H9 (cell line): ENCODE results near the gene B9D2. TPM values are rescaled to one million over a fixed set of nuclear protein-coding genes. Genes with fewer than 3 reads are reported as not detected.

ENCODE experiments used
- DNase-seq: peaks from one replicate; pipeline ENCODE4 v3.0.0-alpha.2; 2017
- H2AFZ ChIP-seq: one replicate; pipeline ENCODE4 v1.6.1; 2013; ENCODE audit warnings: mild to moderate bottlenecking, low read length, control low read depth, moderate library complexity
- H2AK5ac ChIP-seq: 2 replicates; pipeline ENCODE4 v1.6.1; 2013; ENCODE audit warnings: low read length, control low read depth, mixed read lengths; ENCODE audit not compliant: insufficient read length
- H2BK120ac ChIP-seq: one replicate; pipeline ENCODE4 v1.6.1; 2013; ENCODE audit warnings: low read depth, mild to moderate bottlenecking, low read length, control low read depth, inconsistent platforms; ENCODE audit not compliant: poor library complexity, severe bottlenecking
- H2BK12ac ChIP-seq: 2 replicates; pipeline ENCODE4 v1.6.1; 2013; ENCODE audit warnings: low read length, control low read depth, mixed read lengths, low read depth; ENCODE audit not compliant: insufficient read length
- H2BK15ac ChIP-seq: 2 replicates; pipeline ENCODE4 v1.6.1; 2013; ENCODE audit warnings: low read depth, low read length, control low read depth
- H2BK20ac ChIP-seq: one replicate; pipeline ENCODE4 v1.6.1; 2013; ENCODE audit warnings: low read depth, mild to moderate bottlenecking, low read length, control low read depth, inconsistent platforms; ENCODE audit not compliant: poor library complexity, severe bottlenecking
- H2BK5ac ChIP-seq: 2 replicates; pipeline ENCODE4 v1.6.1; 2013; ENCODE audit warnings: low read length, control low read depth, mixed read lengths; ENCODE audit not compliant: insufficient read length
- H3K14ac ChIP-seq: 2 replicates; pipeline ENCODE4 v1.6.1; 2013; ENCODE audit warnings: low read length, control low read depth; ENCODE audit not compliant: insufficient read depth
- H3K18ac ChIP-seq: 2 replicates; pipeline ENCODE4 v1.6.1; 2013; ENCODE audit warnings: low read depth, mild to moderate bottlenecking, mixed read lengths, low read length, control low read depth; ENCODE audit not compliant: insufficient read length
- H3K23ac ChIP-seq: 2 replicates; pipeline ENCODE4 v1.6.1; 2013; ENCODE audit warnings: low read length, control low read depth, mixed read lengths, low read depth; ENCODE audit not compliant: insufficient read length
- H3K23me2 ChIP-seq: 2 replicates; pipeline ENCODE4 v1.6.1; 2013; ENCODE audit warnings: low read depth, mild to moderate bottlenecking, mixed read lengths, low read length, control low read depth; ENCODE audit not compliant: insufficient read length, poor library complexity, severe bottlenecking
- H3K27ac ChIP-seq: 2 replicates; pipeline ENCODE4 v1.5.1; 2013; ENCODE audit warnings: low read length, control low read depth, mixed read lengths, low read depth; ENCODE audit not compliant: insufficient read length
- H3K27me3 ChIP-seq: 2 replicates; pipeline ENCODE4 v1.6.1; 2013; ENCODE audit warnings: low read length, control low read depth, inconsistent platforms; ENCODE audit not compliant: insufficient read depth
- H3K4ac ChIP-seq: 2 replicates; pipeline ENCODE4 v1.6.1; 2013; ENCODE audit warnings: low read depth, mild to moderate bottlenecking, control low read depth, inconsistent platforms, low read length, moderate library complexity
- H3K4me1 ChIP-seq: 2 replicates; pipeline ENCODE4 v1.6.1; 2013; ENCODE audit warnings: low read length, control low read depth, inconsistent platforms; ENCODE audit not compliant: insufficient read depth
- H3K4me2 ChIP-seq: 2 replicates; pipeline ENCODE4 v1.6.1; 2013; ENCODE audit warnings: low read length, control low read depth, mixed read lengths; ENCODE audit not compliant: insufficient read length, insufficient read depth
- H3K56ac ChIP-seq: 2 replicates; pipeline ENCODE4 v1.6.1; 2013; ENCODE audit warnings: low read depth, mild to moderate bottlenecking, mixed read lengths, low read length, control low read depth; ENCODE audit not compliant: insufficient read length
- H3K79me1 ChIP-seq: 2 replicates; pipeline ENCODE4 v1.6.1; 2013; ENCODE audit warnings: low read depth, mild to moderate bottlenecking, moderate library complexity, low read length, control low read depth, inconsistent platforms; ENCODE audit not compliant: insufficient read depth, poor library complexity, severe bottlenecking
- H3K79me2 ChIP-seq: 2 replicates; pipeline ENCODE4 v1.6.1; 2013; ENCODE audit warnings: low read length, control low read depth, inconsistent platforms; ENCODE audit not compliant: insufficient read depth
- H3K9ac ChIP-seq: 2 replicates; pipeline ENCODE4 v1.6.1; 2013; ENCODE audit warnings: low read length, control low read depth, mixed read lengths; ENCODE audit not compliant: insufficient read length; ENCODE audit errors: extremely low read depth
- H3K9me3 ChIP-seq: one replicate; pipeline ENCODE4 v1.6.1; 2013; ENCODE audit warnings: low read depth, low read length, inconsistent platforms; ENCODE audit not compliant: control insufficient read depth
- H3T11ph ChIP-seq: one replicate; pipeline ENCODE4 v1.6.1; 2013; ENCODE audit warnings: mild to moderate bottlenecking, low read length, control low read depth, inconsistent platforms
- H4K20me1 ChIP-seq: one replicate; pipeline ENCODE4 v1.6.1; 2013; ENCODE audit not compliant: control insufficient read depth, insufficient read length, insufficient read depth
- H4K5ac ChIP-seq: 2 replicates; pipeline ENCODE4 v1.6.1; 2013; ENCODE audit warnings: low read depth, mild to moderate bottlenecking, mixed read lengths, low read length, control low read depth; ENCODE audit not compliant: insufficient read length
- H4K8ac ChIP-seq: replicated peaks from 2 replicates; pipeline ENCODE4 v1.6.1; 2013; ENCODE audit warnings: low read length, control low read depth, mixed read lengths, low read depth; ENCODE audit not compliant: insufficient read length
- H4K91ac ChIP-seq: 2 replicates; pipeline ENCODE4 v1.6.1; 2013; ENCODE audit warnings: low read depth, mild to moderate bottlenecking, moderate library complexity, mixed read lengths, low read length, control low read depth; ENCODE audit not compliant: insufficient read length
- H3K27ac Mint-ChIP-seq, 3 experiments: 2 replicates in 2 of 3; 3 replicates in 1 of 3; pipeline ENCODE4 v1.8.0; 2020 to 2021; ENCODE audit warnings: mixed read lengths in 3 of 3, mild to moderate bottlenecking in 1 of 3, moderate library complexity in 1 of 3
- H3K27me3 Mint-ChIP-seq: 2 replicates; pipeline ENCODE4 v1.8.0; 2021; ENCODE audit warnings: low read depth, mild to moderate bottlenecking, moderate library complexity, mixed read lengths
- H3K36me3 Mint-ChIP-seq, 3 experiments: 2 replicates in 2 of 3; 3 replicates in 1 of 3; pipeline ENCODE4 v1.8.0; 2020 to 2021; ENCODE audit warnings: low read depth in 3 of 3, mixed read lengths in 3 of 3; ENCODE audit not compliant: insufficient read depth in 1 of 3
- H3K4me1 Mint-ChIP-seq, 2 experiments: 2 replicates each; pipeline ENCODE4 v1.8.0; 2020; ENCODE audit warnings: mixed read lengths in 2 of 2
- H3K4me3 Mint-ChIP-seq, 2 experiments: 2 replicates in 1 of 2; 3 replicates in 1 of 2; pipeline ENCODE4 v1.8.0; 2020 to 2021; ENCODE audit warnings: mild to moderate bottlenecking in 2 of 2, mixed read lengths in 2 of 2, moderate library complexity in 1 of 2
- H3K9me3 Mint-ChIP-seq, 2 experiments: 2 replicates in 1 of 2; 3 replicates in 1 of 2; pipeline ENCODE4 v1.8.0; 2020; ENCODE audit warnings: mild to moderate bottlenecking in 2 of 2, mixed read lengths in 2 of 2, moderate library complexity in 1 of 2
- CTCF ChIP-seq: fragments of 200-600 bp; sonication (generic); conservative IDR thresholded peaks from 3 replicates; pipeline ENCODE4 v1.8.0; 2021; ENCODE audit warnings: antibody characterized with exemption, mild to moderate bottlenecking
- WGBS: extraction: QIAGEN DNeasy Blood & Tissue Kit; methylation state at CpG from one replicate; pipeline ENCODE4 v1.1.7; 2013; ENCODE audit warnings: missing lambda C conversion rate, low lambda C conversion rate, mixed read lengths; ENCODE audit not compliant: insufficient read length; ENCODE audit errors: extremely low coverage; 5-methylcytosine and 5-hydroxymethylcytosine counted together
- total RNA-seq: library from RNA; stranded (reverse); gene quantifications from 2 replicates; pipeline ENCODE4 v1.2.1, GENCODE V29; 2021

The B9D2 gene
- total RNA-seq, 1 experiment from 2014 or later, result 4.8 TPM

DNA sequence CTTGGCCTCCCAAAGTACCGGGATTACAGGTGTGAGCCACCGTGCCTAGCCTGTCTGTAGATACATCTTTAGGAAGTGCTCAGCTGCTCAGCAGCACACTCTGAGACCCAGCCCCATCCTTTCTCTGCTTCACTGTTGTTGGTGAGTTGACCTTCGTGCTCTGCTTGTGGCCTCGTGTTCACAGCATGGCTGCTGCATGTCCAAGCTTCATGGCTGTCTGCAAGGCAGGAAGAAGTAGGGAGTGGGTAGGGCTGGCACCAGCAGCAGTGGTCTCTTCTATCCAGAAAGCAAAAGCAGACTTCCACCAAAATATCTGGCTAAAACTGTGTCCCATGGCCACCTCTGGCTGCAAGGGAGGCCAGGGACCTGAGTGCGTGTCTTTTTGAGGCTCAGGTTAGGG, 49.0 kb upstream of the B9D2 start:
- no peaks in the 10 kb centered on the region for H3K79me1 ChIP-seq
- no peak overlapping the region for H3K9ac ChIP-seq
- no peaks in the 10 kb centered on the region for H4K20me1 ChIP-seq
- H3K4ac ChIP-seq, result no peak overlapping the region
- H2AK5ac ChIP-seq, result no peak overlapping the region
- Mint-ChIP-seq H3K36me3 (peaks cover 2 to 27% (median 20%) of the 10 kb centered on the region in 3 experiments; a peak in 6 of 7 replicates), H3K27me3 (no peaks in the 10 kb centered on the region; the same call in 1 of the 2 replicates), H3K9me3 (no peaks in the 10 kb centered on the region), H3K4me1 (peaks cover 0 to 6% of the 10 kb centered on the region in 2 experiments; a peak in 2 of 4 replicates), H3K4me3 (no peak overlapping the region), H3K27ac (no peak overlapping the region)
- H3K23me2 ChIP-seq, result peaks cover 4% of the 10 kb centered on the region
- no peaks in the 10 kb centered on the region for H3K79me2 ChIP-seq
- WGBS, result no CpG with 5 or more reads among the region's 5 CpGs
- H3K27me3 ChIP-seq, result no peaks in the 10 kb centered on the region
- H2BK15ac ChIP-seq, result no peak overlapping the region
- no peak overlapping the region for H2BK5ac ChIP-seq
- no peaks in the 10 kb centered on the region for H3K9me3 ChIP-seq
- no peak overlapping the region for H4K91ac ChIP-seq
- H3K23ac ChIP-seq, result no peak overlapping the region
- no peak overlapping the region for H3K18ac ChIP-seq
- no peak overlapping the region for H3K56ac ChIP-seq
- no peak overlapping the region for H4K8ac ChIP-seq
- no peak overlapping the region for H3K4me2 ChIP-seq
- H3T11ph ChIP-seq, result no peak overlapping the region
- no peak overlapping the region for H2BK120ac ChIP-seq
- H3K14ac ChIP-seq, result no peak overlapping the region
- H2BK20ac ChIP-seq, result no peak overlapping the region
- no peak overlapping the region for H3K27ac ChIP-seq
- no peak overlapping the region for H2AFZ ChIP-seq
- DNase-seq, result no peak
- no peak overlapping the region for H4K5ac ChIP-seq
- H2BK12ac ChIP-seq, result no peak overlapping the region
- no peak for TF ChIP-seq CTCF
- no peaks in the 10 kb centered on the region; the same call in 1 of the 2 replicates for H3K4me1 ChIP-seq
